HG02981 (cell line): Measurements from ENCODE around the gene GLT1D1.

Experiments used
- ATAC-seq: cut with Tn5 transposase; IDR thresholded peaks from one replicate; pipeline ENCODE4 v1.9.1; 2021; ENCODE audit warnings: mild to moderate bottlenecking, moderate library complexity; ENCODE audit not compliant: unreplicated experiment

The GLT1D1 gene

DNA sequence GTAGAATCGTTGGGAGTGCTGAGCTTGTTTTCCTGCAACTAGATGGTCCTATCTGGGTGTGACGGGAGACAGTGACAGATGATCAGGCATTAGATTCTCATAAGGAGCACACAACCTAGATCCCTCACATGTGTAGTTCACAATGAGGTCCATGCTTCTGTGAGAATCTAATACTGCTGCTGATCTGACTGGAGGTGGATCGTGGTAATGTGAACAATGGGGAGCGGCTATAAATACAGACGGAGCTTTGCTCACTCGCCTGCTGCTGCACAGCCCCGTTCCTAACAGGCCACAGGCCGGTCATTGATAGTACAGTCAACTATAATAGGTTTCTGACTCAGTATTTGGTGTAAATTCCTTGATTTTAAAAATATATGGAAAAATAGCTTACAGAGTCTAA, 138.8 kb downstream of the GLT1D1 start:
- ATAC-seq, result no peak

DNA sequence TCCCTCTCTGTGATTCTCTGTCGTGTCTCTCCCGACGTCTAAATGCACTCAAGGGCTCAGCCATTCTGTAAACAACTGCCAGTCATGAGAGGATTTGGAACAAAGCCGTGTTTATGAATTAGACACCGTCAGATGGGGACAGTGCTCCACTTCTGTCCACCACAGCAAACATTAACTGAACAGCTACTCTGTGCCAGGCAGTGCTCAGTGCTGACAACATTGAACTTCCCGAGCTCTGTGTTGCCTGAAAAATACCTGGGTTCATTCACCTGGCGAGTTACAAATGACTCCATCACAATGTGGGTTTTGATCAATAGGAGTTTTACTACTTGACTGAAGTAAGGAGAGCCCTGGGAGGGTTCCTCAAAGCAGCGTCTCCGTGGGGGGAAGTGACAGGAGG, 139.3 kb downstream of the GLT1D1 start:
- ATAC-seq, result no peak

DNA sequence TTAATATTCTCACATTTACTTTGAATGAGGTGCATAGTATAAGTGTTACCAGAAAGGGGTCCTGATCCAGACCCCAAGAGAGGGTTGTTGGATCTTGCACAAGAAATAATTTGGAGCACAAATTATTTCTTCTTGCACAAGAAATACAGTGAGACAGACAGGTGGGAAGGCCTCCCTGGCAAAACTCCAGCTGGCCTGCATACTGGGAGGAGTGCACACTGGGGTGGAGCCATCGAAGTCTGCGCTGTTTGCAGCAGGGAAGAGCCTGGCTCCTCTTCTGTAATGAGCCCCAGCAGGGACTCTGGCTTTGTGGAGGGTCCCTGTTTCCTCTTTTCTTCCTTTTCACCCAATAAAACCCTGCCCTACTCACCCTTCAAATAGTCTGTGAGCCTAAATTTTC, 141.6 kb downstream of the GLT1D1 start:
- ATAC-seq, result no peak

DNA sequence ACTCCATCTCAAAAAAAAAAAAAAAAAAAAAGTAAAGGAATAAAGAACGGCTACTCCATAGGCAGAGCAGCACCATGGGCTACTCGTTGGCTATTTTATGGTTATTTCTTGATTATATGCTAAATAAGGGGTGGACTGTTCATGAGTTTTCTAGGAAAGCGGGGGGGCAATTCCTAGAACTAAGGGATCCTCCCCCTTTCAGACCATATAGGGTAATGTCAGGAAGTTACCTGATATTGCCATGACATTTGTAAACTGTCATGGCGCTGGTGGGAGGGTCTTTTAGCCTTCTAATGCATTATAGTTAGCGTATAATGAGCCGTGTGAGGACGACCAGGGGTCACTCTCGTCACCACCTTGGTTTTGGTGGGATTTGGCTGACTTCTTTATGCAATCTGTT, 142.3 kb downstream of the GLT1D1 start:
- ATAC-seq, result no peak

DNA sequence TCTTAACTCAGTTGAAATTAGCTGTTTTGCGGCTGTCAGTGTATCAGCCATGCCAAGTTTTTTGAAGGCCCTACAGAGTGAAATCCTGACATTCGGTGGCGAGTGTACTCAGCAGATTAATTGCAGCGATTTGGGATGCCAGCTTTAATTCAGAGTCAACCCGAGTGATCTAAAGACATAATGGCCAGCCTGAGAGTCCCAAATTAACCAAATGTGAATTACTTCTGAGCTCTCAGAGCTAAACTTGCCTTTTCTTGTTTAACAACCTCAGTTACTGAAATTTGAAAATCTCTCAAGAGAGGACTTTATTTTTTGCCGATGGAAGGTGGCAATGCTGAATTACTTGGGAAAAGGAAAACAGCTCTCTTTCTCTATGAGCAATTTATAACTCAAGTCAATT, 148.5 kb downstream of the GLT1D1 start:
- no peak for ATAC-seq

DNA sequence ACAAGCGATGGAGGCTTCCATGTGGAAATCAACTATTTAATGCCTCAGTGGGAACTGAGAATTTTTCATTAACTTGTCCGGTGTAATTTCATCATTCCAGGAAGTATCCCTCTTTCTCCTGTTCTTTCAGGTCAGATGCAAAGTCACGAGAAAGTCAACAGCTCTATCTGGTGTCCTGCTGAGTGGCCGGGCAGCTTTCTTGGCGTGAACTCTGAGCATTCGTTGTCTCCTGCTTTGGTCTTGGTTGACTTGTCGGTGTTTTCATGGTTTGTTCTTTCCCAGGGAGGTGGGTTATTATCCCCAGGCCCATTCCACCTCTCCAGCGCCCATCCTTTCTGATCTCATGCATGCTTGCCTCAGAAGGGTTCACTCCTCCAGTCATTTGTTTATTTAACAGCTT, 149.1 kb downstream of the GLT1D1 start:
- ATAC-seq, result no peak

DNA sequence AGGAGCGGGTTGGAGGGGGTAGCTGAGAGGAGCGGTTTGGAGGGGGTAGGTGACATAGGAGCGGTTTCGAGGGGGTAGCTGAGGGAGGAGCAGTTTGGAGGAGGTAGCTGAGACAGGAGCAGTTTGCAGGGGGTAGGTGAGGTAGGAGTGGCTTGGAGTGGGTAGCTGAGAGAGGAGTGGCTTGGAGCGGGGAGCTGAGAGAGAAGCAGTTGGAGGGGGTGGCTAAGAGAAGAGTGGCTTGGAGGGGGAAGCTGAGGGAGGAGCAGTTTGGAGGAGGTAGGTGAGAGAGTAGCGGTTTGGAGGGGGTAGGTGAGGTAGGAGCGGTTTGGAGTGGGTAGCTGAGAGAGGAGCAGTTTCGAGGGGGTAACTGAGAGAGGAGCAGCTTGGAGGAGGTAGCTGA, 152.1 kb downstream of the GLT1D1 start:
- no peak for ATAC-seq

DNA sequence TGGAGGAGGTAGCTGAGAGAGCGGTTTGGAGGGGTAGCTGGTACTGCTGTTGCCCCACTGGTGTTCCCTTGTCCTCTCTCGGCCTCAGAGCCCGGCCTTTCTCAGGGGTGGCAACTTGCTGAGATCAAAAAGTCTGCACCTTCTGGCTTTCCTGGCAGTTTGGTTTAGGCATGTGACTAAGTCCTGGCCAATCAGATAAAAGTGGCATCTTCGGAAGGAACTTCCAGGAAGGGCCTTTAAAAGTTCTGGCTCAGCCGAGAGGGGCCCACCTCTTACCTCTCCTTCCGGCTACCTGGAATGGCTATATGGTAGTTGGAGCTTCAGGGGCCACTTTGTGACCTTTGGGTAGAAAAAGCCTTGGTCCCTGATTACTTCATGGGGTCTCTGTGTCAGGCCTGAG, 152.6 kb downstream of the GLT1D1 start:
- ATAC-seq, result no peak

DNA sequence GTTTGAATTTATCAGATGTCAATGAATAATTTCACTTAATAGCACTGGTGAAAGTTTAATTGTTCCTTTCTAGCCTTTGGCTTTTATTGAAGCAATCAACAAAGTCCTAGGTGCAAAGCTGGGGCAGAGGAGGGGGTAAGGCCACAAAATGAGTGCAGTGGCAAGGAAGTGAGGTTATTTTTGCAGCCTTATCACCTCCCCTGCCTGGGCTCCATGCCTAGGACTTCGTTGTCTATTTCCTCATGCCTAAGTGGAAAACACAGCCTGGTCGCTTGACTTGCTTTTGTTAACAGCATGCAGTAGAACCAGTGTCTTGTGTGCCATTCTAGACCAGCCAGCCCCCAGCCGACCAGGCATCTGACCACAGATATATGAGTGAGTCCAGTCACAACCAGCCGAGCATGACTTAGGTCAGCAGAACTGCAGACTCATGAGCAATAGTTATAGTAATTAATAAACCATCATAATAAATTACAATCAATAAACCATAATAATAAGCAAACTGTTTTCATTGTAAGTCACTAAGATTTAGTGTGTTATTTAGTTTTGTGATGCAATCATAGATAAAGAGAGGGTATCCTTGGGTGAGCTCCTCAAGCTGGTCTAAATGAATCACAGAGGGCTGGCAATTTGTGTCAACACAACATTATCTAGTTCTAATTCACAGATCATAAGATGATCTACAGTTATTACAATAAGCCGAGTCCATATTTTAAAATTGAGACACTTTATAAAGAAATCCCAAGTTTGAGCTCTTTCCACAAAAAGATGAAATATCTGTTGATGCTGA, 156.8 kb downstream of the GLT1D1 start:
- no peak for ATAC-seq

DNA sequence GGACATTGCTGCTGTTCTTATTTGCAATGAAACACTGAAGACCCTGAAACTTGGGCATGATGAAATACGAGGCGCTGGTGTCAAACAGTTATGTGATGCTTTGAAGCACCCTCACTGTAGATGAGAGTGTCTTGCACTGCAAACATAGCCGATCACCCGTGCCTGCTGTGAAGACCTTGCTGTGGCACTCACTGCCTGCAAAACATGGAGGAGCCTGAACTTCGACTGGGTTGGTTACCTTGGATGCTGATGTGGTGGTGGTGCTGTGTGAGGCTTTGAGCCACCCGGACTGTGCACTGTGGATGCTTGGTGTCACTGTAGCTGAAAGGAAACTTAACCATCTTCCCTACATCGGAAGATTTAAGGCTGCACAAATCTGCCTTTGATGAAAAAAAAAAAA, 162.9 kb downstream of the GLT1D1 start:
- ATAC-seq, result no peak

DNA sequence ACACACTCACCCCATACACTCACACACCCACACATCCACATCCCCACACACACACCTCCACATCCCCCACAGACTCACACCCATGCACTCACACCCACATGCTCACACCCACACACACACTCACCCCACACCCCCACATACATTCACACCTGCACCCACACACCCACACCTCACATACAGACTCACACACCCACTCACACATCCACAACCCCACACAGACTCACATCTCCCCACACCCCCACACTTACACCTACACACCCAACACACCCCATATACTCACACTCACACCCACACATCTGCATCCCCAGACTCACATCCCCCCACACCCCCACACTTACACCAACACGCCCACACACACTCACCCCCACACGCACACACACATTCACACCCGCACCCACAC, 171.8 kb downstream of the GLT1D1 start:
- no peak for ATAC-seq

DNA sequence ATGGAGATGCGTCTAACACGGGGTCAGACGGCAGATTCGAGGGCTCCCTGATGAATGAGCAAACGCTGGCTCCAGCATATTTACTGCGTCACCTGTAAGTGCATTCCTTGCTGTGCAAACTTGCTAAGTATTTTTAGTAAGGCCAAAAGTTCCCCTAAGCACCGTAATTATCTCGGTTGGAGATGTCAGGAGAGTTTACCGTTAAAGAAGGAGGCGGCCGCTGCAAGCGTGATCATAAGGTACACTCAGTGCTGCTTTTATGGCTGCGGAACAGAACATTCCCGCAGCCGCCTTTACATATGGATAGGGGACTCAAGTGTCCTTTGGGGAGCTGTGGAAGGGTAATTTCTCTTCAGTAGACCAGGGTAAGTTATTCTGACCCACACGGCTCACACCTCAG, 175.6 kb downstream of the GLT1D1 start:
- ATAC-seq, result no peak
